MCF 10A (cell line): ENCODE measurements around the gene BAG1. TPM values are rescaled to one million over a fixed set of nuclear protein-coding genes. Genes with fewer than 3 reads are reported as not detected.

Experiments used
- BruUV-seq: library from RNA; stranded (reverse); fragments of 400-500 nt; replicated peaks from 2 replicates; lab custom pipeline; 2021; lab: Mats Ljungman, UMichigan
- CTCF ChIA-PET: fragments of 300-600 bp; sonication (Branson Sonifier 250); formaldehyde crosslinking; extraction: SDS; loops from one replicate; lab custom pipeline; 2021; ENCODE audit warnings: antibody characterized with exemption, inconsistent platforms; lab: Yijun Ruan, JAX
- POLR2A ChIA-PET: fragments of 300-600, 350-650 bp; sonication (Branson Sonifier 250); formaldehyde crosslinking; extraction: SDS; loops from one replicate; lab custom pipeline; 2020; ENCODE audit warnings: antibody characterized with exemption, inconsistent platforms; lab: Yijun Ruan, JAX
- DNase-seq: peaks from one replicate; pipeline ENCODE4 v3.0.0-alpha.2; 2018; ENCODE audit not compliant: unreplicated experiment
- H3K27ac Mint-ChIP-seq: one replicate; pipeline ENCODE4 v1.8.0; 2022; ENCODE audit warnings: mild to moderate bottlenecking, low read depth, mixed read lengths; ENCODE audit not compliant: unreplicated experiment
- H3K27me3 Mint-ChIP-seq: one replicate; pipeline ENCODE4 v1.8.0; 2022; ENCODE audit warnings: mixed read lengths; ENCODE audit not compliant: insufficient read depth, unreplicated experiment
- H3K36me3 Mint-ChIP-seq: one replicate; pipeline ENCODE4 v1.8.0; 2022; ENCODE audit warnings: mild to moderate bottlenecking, moderate library complexity, mixed read lengths; ENCODE audit not compliant: insufficient read depth, unreplicated experiment
- H3K4me1 Mint-ChIP-seq: one replicate; pipeline ENCODE4 v1.8.0; 2022; ENCODE audit warnings: mixed read lengths; ENCODE audit not compliant: insufficient read depth, unreplicated experiment
- H3K4me3 Mint-ChIP-seq: one replicate; pipeline ENCODE4 v1.8.0; 2022; ENCODE audit warnings: mild to moderate bottlenecking, moderate library complexity, mixed read lengths; ENCODE audit not compliant: unreplicated experiment
- H3K9me3 Mint-ChIP-seq: one replicate; pipeline ENCODE4 v1.8.0; 2022; ENCODE audit warnings: mixed read lengths; ENCODE audit not compliant: unreplicated experiment
- intact Hi-C: fragments of 100-400 bp; cut with micrococcal nuclease; formaldehyde crosslinking; loops from 2 replicates; pipeline ENCODE4 v1.14.1; 2022
- total RNA-seq: library from RNA; stranded (reverse); gene quantifications from 2 replicates; pipeline ENCODE4 v1.2.3, GENCODE V29; 2022
- TF ChIP-seq, protein P1 (sequence below): fragments of 200-600 bp; IDR thresholded peaks from one replicate; pipeline ENCODE4 v1.8.0; 2022; ENCODE audit warnings: antibody characterized with exemption, mild to moderate bottlenecking; ENCODE audit not compliant: unreplicated experiment

Gene BAG1
- total RNA-seq, 1 experiment from 2014 or later = 91.8 TPM

DNA sequence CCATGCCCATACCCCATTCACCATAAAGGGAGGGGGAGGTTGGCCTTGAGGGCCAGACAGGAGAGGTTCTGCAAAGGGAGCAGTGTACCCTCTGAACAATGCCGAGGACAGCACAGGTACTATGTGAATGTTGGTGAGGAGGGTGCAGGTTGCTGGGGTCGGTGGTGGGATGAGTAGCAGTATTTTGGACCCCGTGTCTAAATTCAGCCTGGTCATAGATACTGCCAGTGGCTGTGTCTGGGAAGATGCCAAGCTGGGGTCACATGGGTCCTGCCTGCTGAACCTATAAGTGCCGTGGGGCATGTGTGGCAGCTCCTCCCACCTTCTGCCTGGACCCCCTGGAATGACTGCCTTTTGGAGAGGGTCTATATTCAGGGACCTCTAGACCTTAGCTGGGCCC is 35.9 kb downstream of the BAG1 start:
- TF ChIP-seq, protein P1, sequence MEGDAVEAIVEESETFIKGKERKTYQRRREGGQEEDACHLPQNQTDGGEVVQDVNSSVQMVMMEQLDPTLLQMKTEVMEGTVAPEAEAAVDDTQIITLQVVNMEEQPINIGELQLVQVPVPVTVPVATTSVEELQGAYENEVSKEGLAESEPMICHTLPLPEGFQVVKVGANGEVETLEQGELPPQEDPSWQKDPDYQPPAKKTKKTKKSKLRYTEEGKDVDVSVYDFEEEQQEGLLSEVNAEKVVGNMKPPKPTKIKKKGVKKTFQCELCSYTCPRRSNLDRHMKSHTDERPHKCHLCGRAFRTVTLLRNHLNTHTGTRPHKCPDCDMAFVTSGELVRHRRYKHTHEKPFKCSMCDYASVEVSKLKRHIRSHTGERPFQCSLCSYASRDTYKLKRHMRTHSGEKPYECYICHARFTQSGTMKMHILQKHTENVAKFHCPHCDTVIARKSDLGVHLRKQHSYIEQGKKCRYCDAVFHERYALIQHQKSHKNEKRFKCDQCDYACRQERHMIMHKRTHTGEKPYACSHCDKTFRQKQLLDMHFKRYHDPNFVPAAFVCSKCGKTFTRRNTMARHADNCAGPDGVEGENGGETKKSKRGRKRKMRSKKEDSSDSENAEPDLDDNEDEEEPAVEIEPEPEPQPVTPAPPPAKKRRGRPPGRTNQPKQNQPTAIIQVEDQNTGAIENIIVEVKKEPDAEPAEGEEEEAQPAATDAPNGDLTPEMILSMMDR = no peak
- H3K36me3 Mint-ChIP-seq = peaks cover 6% of the 10 kb centered on the region
- no TSS peak for BruUV-seq
- H3K27ac Mint-ChIP-seq = peak overlapping the region; percentile 97
- H3K4me3 Mint-ChIP-seq = no peak overlapping the region
- no peaks in the 10 kb centered on the region for H3K27me3 Mint-ChIP-seq
- intact Hi-C loops = loop anchor here (1.0 to 10.0 kb wide), 5 partner anchors 36 to 644 kb away; partner anchors contain the start of gene BAG1
- H3K4me1 Mint-ChIP-seq = peaks cover 60% of the 10 kb centered on the region
- DNase-seq = no peak
- ChIA-PET CTCF (interaction anchor here (0.6 to 3.9 kb wide), 32 partner anchors 9 to 415 kb away, joined by 3 to 30 read pairs (median 3); partner anchors contain the start of genes BAG1, CHMP5, NFX1 and NOL6), POLR2A (interaction anchor here (0.6 to 11.8 kb wide), 16 partner anchors 11 to 254 kb away, joined by 3 to 387 read pairs (median 6); partner anchors contain the start of genes BAG1, CHMP5, NFX1 and NOL6)
- no peaks in the 10 kb centered on the region for H3K9me3 Mint-ChIP-seq

DNA sequence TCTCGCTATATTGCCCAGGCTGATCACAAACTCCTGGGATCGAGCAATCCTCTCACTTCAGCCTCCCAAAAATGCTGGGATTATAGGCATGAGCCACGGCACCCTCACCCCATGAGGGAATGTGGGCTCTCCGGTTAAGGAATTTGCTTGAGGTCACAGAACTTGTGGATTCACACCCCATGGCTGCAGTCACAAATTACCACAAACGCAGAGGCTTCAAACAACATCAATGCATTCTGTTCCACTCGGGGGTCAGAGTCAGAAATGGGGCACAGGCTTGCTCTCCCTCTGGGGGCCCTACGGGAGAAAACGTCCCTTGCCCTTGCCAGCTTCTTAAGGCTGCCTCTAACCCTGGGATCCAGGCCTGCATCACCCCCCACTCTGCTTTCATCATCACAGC is 36.8 kb downstream of the BAG1 start:
- H3K9me3 Mint-ChIP-seq = no peaks in the 10 kb centered on the region
- peaks cover 52% of the 10 kb centered on the region for H3K4me1 Mint-ChIP-seq
- no TSS peak for BruUV-seq
- no peak overlapping the region for H3K4me3 Mint-ChIP-seq
- intact Hi-C loops = loop anchor here (2.0 to 10.0 kb wide), 3 partner anchors 240 to 643 kb away; no protein-coding TSS in a partner anchor
- no peak overlapping the region for H3K27ac Mint-ChIP-seq
- TF ChIP-seq, protein P1 = no peak
- ChIA-PET CTCF (interaction anchor here (0.6 to 3.9 kb wide), 13 partner anchors 9 to 394 kb away, joined by 3 to 30 read pairs (median 4); partner anchors contain the start of genes BAG1, CHMP5, NFX1 and NOL6), POLR2A (interaction anchor here (1.5 to 11.8 kb wide), 6 partner anchors 37 to 198 kb away, joined by 3 to 387 read pairs (median 8); partner anchors contain the start of genes BAG1 and CHMP5)
- no peaks in the 10 kb centered on the region for H3K27me3 Mint-ChIP-seq
- no peak for DNase-seq
- peaks cover 1% of the 10 kb centered on the region for H3K36me3 Mint-ChIP-seq

DNA sequence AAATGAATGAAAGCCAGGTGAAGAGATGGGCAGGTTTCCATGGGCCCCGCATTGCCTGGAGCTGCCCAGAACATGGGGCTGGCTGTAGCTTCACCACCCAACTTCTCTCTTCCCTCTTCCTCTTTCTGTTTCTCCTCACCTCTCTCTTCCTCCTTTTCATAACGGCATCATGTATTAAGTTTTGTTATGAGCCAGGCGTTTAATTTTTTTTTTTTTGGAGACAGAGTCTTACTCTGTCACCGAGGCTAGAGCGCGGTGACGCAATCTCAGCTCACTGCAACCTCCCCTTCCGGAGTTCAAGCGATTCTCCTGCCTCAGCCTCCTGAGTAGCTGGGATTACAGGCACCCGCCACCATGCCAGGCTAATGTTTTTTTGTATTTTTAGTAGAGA is 37.5 kb downstream of the BAG1 start:
- peaks cover 45% of the 10 kb centered on the region for H3K4me1 Mint-ChIP-seq
- H3K9me3 Mint-ChIP-seq = no peaks in the 10 kb centered on the region
- no peaks in the 10 kb centered on the region for H3K36me3 Mint-ChIP-seq
- no peak overlapping the region for H3K27ac Mint-ChIP-seq
- no TSS peak for BruUV-seq
- intact Hi-C loops = loop anchor here (5.0 to 10.0 kb wide), 2 partner anchors 240 to 642 kb away; no protein-coding TSS in a partner anchor
- ChIA-PET CTCF (interaction anchor here (0.5 to 3.9 kb wide), 22 partner anchors 10 to 239 kb away, joined by 3 to 32 read pairs (median 5); partner anchors contain the start of genes BAG1, CHMP5 and SMU1), POLR2A (interaction anchor here (0.7 to 6.7 kb wide), 11 partner anchors 8 to 247 kb away, joined by 3 to 53 read pairs (median 7); partner anchors contain the start of genes BAG1, CHMP5, NFX1 and NOL6)
- H3K4me3 Mint-ChIP-seq = no peak overlapping the region
- no peaks in the 10 kb centered on the region for H3K27me3 Mint-ChIP-seq
- TF ChIP-seq, protein P1 = no peak
- DNase-seq = no peak
